GM19463 (cell line): Measurements from ENCODE around the gene DNAJC21.
"Not testable (repeated sequence)": the region's sequence is repeated elsewhere in the genome, so short reads cannot be mapped to it uniquely, and the experiment has no call there.

Source experiments
- ATAC-seq: cut with Tn5 transposase; IDR thresholded peaks from one replicate; pipeline ENCODE4 v1.9.1; 2021; ENCODE audit warnings: mild to moderate bottlenecking, moderate library complexity; ENCODE audit not compliant: unreplicated experiment

The DNAJC21 gene

DNA sequence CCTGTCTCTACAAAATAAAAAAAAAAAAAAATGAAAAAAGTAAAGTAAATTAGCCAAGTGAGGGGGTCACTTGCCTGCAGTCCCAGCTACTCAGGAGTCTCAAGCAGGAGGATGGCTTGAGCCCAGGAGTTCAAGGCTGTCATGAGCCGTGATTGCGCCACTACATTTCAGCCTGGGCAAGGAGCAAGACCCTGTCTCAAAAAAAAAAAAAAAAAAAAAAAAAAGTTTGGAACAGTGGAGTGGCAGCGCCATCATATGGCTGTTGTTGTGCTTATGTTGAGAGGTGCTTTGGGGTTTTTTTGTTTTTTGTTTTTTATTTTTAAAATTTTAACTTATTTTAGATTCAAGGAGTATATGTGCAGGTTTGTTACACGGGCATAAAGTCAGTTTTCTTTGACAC, 10.3 kb upstream of the DNAJC21 start:
- ATAC-seq: no peak

DNA sequence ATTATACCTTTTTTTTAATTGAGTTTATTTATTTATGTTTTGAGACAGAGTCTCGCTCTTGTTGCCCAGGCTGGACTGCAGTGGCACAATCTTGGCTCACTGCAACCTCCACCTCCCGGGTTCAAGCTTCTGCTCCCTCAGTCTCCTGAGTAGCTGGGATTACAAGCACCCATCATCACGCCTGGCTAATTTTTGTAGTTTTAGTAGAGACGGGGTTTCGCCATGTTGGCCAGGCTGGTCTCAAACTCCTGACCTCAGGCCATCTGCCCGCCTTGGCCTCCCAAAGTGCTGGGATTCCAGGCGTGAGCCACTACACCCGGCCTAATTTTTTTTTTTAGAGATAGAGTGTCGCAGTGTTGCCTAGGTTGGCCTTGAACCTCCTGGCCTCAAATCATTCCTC, 6.1 kb upstream of the DNAJC21 start:
- not testable (repeated sequence) for ATAC-seq

DNA sequence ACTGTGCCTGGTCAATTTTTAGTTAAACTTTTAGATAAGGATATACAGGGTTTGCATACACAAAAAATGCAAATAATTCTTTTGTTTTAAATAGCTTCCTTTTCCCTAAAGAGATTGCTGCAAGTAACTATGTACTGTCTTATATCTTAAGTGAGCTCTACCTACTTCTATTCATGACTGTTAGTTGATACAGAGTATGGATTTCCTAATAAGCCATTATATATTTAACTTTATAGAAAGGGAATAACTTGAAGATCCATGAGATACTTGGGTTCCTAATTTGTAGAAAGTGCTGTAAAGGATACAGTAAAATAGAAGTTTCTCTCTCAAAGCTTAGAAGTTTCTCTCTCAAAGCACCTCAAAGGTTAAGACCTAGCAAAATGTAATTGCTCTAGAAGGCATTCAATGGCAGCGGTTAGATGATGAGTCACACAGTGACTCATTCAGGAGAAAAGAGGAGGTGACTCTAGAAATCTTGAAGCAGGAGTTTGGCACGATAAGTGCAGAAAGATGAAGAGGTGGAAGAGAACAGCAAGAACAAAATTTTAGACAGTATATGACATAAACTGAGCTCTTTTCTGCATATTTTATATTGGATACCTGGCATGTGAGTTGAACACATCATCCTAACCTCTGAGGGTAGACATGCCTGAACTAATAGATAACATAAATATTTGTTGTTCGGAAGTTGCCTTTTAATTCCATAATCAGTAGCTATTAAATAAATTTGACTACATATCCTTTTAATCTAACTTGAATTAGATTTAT, 5.5 kb upstream of the DNAJC21 start:
- peak; percentile 79 for ATAC-seq

DNA sequence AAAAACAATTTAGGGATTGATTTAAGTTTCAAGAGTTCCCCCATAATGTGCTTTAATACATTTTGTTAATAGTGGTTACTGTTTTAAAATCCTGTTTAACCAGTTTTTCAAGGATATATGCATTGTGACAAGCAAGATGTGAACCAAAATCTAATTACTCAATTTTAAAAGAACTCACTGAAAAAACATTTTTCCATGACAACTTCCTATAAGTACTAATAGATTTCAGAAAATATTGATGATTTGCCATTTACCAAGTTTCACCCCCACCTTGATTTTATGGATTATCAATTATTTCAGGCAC, 4.9 kb upstream of the DNAJC21 start:
- ATAC-seq: no peak

DNA sequence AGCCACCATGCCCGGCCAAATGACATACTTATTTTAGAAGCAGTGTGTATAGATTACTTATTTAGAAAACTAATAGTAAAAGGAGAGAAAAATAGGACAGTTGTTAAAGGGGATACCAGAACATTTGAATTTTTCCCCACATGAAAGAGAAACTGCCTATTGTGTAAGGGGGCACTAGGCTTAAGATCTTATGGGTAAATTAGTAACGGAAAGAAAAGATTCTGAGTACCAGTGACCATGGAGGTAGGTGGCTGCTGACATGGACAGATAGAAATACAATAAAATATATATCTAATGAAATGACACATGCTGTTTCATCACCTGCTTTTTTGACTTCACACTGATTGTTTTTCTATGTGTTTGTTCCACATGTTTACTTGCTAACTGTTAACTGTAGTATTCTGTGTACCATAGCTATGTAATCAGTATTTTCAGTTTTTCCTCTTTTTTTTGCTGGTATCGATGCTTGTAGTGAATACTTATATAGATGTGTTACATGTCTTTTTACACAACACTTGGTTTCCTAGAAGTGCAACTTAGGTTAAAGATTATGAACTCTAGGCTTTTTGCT, 3.0 kb upstream of the DNAJC21 start:
- ATAC-seq: no peak

DNA sequence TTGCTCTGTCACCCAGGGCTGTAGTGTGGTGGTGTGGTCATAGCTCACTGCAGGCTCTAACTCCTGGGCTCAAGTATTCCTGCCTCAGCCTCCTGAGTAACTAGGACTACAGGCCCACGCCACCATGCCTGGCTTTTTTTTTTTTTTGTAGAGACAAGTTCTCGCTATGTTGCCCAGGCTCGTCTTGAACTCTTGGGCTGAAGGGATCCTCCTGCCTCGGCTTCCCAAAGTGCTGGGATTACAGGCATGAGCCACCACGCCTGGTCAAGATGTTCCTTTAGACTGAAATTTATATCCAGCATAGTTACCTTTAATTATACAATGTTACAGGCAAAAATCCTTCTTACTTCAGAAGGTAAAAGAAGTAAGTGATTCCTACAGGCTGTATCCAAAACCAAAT, 1.6 kb upstream of the DNAJC21 start:
- no peak for ATAC-seq

DNA sequence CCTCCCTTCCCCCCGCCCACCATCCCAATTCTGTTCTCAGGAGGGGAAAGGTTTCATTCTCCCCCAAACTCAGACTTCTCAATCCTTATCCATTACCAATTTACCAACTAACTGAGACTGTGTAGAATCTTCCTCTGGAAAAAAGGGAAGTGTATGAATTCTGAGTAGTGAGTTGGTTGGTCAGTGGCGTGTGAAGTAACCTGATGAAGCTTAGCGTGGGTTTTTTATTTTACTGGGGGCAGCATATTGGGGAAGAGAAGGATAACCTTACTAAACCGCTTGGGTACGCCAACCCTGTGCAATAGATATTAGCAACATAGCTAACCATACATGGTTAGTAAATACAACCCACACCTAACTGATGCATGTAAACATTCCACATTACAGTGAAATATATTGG, 1.1 kb upstream of the DNAJC21 start:
- ATAC-seq: no peak

DNA sequence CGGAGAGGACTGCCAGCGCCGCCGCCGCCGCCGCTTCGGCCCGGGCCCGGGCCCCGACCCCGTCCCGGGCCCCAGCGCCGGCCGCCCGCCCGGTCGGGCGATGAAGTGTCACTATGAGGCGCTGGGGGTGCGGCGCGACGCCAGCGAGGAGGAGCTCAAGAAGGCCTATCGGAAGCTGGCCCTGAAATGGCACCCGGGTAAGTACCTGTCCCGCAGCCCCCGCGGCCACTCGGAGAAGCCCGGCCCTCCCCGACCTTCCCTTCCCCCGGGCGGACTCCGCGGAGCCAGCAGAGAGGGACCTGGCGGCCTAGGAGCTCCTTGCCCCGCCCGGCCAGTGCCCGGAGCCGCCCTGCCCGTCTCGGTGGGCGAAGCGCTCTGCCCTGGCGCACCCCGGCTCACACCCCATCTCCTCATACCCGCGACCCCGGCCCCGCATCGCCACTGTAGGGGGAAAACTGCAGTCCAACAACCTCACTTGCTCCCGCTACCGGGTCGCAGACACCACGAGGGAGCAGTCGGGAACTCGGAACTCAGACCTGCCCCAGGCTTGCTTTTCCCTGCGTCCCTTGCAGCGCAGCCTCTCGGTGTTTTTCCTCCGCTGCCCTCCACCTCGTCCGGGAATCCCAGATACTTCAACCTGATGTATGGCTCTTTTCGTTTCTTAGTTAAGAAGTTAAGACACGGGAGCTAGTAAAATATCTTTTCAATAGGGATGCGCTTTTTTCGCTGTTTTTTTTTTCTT, 532 bp downstream of the DNAJC21 start:
- peak; percentile 65 for ATAC-seq

DNA sequence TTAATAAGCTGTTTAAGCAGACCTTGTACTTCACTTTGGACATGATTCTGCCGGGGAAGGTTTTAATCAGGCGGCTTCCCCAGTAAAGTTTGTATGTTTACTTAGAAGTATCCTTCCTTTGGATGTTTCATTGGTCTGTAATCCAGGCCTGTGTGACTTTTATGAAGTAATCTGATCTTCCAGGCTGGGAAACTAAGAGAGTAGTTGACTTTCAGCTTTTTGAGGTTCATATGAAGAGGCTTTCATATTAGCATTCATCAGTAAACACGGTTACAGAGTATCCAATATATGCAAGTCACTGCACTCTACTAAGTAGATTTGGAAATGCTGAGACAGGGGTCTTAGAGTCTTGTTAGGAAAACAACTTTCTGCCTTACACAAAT, 1.1 kb downstream of the DNAJC21 start:
- no peak for ATAC-seq

DNA sequence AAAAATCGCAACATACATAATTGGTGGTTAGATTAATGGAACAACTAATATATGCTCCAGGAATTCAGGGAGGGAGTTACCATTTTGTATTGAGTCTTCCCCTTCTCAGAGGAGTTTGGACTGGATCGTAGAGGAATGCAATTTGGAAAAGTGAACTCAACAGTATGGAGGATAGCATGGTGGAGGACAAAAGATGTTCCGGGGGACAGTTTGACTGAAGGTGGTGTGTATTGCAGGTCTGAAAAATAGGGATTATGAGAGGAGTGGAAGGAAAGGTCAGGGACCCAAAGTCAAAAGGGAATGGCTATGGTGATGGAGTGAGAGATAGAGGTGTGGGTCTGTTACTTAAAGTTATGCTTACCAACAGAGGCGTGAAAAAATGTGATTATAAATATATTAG, 1.5 kb downstream of the DNAJC21 start:
- no peak for ATAC-seq

DNA sequence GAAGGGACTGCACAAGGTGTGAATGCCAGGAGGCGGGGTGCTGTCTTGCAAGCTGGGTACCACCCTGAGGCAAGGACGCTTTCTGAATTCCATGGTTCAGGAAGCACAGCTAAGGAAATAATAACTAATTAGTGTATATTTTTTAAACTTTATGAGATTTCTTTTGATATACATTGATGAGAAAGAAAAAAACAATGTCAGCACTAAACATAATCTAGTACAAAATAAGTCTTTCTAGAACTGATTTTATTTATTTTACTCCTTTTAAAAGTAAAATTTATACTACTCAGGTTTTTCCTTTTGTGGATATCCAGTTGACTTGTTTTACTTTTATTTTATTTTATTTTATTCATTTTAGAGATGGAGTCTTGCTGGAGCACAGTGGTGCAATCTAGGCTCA, 3.6 kb downstream of the DNAJC21 start:
- no peak for ATAC-seq

DNA sequence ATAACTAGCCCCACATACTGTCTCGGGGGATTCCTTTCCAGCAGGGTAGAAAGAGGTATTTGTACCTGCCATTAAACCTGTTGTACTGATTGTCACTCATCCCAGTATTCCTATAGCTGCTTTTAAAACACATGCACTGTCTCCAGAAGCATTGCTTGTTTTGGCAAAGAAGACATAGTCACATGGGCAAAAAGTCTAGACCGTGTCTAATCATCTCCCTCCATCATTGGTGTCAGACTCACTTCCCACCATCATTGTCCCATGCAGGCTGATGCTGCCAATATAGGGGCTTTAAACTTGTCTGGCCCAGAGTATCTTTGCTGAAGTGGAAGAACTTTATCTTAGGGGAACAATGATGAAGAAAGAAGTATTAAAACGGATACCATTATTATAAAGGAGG, 12.6 kb downstream of the DNAJC21 start:
- ATAC-seq: no peak

DNA sequence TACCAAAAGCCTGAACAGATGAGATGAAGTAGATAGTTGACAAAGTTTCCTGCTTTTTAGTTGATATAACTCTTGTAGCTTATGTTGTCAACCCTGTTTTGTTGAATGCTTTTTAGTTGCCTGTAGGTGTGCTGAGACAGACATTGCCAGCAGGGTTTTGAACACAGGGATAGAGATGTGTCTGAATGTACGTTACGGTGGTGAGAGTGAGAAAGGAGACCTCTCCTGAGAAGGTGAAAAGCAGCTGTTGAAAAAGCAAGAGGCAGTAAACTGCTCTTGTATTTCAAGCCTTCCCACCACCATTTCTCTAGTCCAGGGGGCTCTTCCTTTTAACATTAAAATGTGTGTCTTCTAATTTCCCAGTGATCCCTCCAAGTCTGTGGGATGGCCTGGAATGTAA, 14.7 kb downstream of the DNAJC21 start:
- ATAC-seq: no peak

DNA sequence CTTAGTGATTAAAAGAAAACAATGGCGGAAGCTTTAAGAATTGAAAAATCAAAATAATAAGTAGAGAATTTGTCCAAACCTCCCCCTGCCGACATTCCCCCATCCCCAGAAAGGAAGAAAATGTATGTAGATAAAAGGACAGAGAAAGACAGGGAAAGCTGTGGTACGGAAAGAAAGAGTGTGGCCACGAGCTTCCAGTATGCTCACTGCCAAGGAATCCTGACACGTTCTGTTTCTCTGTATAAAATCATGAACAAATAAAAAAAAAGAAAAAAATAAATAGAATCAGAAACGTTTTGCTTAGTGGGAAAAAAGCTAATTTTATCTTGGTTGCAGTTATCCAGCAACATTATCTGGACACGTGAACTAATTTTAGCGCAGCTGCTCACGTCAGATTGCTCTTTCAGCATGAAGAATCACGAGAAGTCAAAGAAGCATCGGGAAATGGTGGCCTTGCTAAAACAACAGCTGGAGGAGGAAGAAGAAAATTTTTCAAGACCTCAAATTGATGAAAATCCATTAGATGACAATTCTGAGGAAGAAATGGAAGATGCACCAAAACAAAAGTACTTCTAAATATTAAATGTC, 15.2 kb downstream of the DNAJC21 start:
- no peak for ATAC-seq

DNA sequence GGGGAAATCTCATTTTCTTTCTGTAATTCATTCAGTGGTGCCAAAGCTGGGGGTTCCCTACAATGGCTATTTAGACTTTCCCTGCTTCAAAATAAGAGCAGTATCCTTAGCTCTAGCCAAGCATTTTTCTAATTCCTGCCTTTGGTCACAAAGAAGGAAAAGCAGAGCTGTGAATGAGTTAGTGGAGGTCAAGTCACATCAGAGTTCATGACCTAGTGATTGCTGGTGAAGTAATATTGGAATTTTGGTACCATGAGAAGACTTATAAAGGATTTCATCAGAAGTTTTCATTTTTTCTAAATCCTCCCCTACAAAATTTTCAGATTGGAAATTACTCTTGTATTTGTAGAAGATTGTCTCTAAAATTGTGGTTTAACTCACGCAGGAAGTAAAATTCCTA, 28.0 kb downstream of the DNAJC21 start:
- no peak for ATAC-seq

DNA sequence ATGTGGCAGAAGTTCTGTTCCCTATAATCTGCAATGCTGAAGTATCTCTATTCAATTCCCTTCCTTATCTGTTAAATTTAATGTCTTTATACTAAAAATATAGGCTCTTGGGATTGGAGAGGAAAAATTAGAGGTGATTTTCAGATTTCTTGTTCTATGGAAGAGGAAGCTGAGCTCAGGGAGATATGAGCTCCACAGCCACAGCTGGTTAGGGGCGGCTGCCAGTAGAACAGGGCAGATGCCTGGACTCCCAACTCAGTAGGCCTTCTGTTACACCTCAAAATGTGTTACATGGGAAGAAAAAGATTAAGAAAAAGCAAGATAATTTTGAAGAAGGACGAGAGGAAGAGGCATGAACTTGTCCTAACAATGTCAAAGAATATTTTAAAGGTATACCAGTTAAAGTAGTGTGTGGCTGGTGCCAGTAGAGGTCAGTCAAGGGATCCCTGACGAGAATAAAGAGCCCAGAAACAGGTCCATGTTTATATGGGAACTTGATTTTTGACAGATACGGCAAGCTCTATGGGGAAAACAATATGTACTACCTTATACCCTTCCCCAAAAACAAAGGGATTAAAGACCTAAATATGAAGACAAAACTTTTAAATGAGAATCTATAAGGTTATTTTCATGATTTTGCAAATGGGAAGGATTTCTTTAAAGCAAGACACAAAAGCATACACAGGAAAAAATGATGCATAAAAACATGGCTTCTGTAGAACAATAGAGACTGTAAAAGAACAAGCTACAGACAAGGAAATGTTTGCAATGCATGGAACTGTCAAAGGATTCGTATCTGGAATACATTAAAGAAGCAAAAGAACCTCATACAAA, 28.7 kb downstream of the DNAJC21 start:
- peak; percentile 38 for ATAC-seq

DNA sequence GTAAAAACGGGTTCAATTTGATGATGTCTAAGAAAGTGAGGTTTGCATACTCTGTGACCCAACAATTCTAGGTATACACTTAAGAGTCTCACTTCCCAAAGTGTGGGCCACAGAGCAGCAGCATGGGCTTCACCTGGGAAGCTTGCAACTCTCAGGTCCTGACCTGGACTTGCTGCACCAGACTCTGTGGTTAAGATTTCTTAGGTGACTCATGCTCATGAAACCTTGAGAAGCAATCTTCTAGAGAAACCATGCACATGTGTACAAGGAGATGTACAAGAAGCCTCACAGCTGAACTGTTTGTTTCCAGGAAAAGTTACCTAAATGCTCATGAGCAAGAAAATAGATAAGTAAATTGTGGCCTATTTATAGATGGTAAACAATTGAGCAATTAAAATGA, 30.0 kb downstream of the DNAJC21 start:
- ATAC-seq: peak; percentile 94

DNA sequence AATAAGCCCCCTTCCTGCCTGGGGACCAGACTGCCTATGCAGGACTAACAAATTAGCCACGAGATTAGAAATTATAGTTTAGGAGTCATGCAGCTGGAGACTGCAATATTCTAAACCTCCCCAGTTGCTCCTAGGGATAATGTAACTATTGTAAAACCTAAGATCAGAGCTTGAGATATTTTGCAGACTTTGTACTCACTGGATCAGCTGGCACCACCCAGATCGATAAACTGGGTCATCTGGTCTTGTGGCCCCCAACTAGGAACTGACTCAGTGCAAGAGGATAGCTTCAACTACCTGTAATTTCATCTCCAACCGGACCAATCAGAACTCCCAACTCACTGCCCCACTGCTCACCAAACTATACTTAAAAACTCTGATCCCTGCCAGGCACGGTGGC, 38.2 kb downstream of the DNAJC21 start:
- ATAC-seq: no peak

DNA sequence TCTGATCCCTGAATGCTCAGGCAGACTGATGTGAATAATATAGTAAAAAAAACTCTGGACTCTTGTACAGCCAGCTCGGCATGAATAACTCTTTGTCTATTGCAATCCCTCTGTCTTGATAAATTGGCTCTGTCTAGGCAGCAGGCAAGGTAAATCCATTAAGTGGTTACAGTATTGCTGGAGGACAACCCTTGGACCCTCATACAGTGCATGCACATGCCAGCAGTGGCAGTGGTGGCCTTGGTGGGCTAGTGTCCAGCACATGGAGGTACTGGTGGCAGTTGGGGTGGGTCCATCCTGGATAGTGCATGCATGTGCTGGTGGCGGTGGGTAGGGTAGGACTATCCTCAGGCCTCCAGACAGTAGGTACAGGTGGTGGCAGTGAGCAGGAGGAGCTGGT, 38.9 kb downstream of the DNAJC21 start:
- no peak for ATAC-seq

DNA sequence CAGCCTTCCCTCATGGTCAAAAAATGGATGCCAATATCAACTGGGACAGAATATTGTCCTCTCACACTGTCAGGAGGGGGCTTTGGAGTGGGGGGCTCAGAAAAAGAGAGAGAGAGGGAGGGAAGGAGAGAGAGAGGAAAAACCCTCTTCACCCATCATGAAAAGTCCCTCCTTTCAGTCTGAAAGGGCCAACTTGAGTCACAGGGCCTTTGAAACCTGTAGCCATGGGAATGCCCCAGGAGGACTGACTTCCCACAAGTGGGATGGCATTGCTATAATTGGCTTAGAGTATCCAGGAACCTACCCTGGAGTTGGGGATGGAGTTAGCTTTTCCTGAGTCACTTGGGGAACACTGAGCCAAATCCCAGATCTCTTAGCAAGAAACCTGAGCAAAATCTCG, 41.2 kb downstream of the DNAJC21 start:
- ATAC-seq: no peak

DNA sequence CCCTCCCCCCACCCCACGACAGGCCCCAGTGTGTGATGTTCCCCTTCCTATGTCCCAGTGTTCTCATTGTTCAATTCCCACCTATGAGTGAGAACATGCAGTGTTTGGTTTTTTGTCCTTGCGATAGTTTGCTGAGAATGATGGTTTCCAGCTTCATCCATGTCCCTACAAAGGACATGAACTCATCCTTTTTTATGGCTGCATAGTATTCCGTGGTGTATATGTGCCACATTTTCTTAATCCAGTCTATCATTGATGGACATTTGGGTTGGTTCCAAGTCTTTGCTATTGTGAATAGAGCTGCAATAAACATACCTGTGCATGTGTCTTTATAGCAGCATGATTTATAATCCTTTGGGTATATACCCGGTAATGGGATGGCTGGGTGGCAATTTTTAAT, 42.3 kb downstream of the DNAJC21 start:
- not testable (repeated sequence) for ATAC-seq
